Thymus (tissue), 14 donors: ENCODE measurements around the gene FAM229B. TPM values are rescaled to one million over a fixed set of nuclear protein-coding genes. Genes with fewer than 3 reads are reported as not detected.

Source experiments
- DNase-seq, 9 donors: peaks; one replicate each; pipeline ENCODE4 v3.0.0-alpha.2; 2013; ENCODE audit warnings: low spot score in 9 of 9, low read depth in 6 of 9, missing footprints in 1 of 9
- H3K27ac ChIP-seq, 2 donors: one replicate each; pipeline ENCODE4 v1.5.1; 2013; ENCODE audit warnings: control low read depth in 1 of 2, low read depth in 1 of 2, low read length in 1 of 2, mild to moderate bottlenecking in 1 of 2, moderate library complexity in 1 of 2
- H3K27me3 ChIP-seq, 2 donors: one replicate each; pipeline ENCODE4 v1.5.1; 2013; ENCODE audit warnings: low read length in 1 of 2; ENCODE audit not compliant: control insufficient read depth in 2 of 2, insufficient read depth in 1 of 2
- H3K36me3 ChIP-seq, 2 donors: one replicate each; pipeline ENCODE4 v1.5.1; 2013; ENCODE audit warnings: low read length in 1 of 2, mild to moderate bottlenecking in 1 of 2, moderate library complexity in 1 of 2; ENCODE audit not compliant: control insufficient read depth in 2 of 2, insufficient read depth in 2 of 2
- H3K4me1 ChIP-seq, 2 donors: one replicate each; pipeline ENCODE4 v1.5.1; 2013; ENCODE audit warnings: low read length in 2 of 2; ENCODE audit not compliant: control insufficient read depth in 2 of 2, insufficient read depth in 2 of 2
- H3K4me3 ChIP-seq, 2 donors: one replicate each; pipeline ENCODE4 v1.5.1; 2013; ENCODE audit warnings: low read length in 2 of 2, control low read depth in 1 of 2, mild to moderate bottlenecking in 1 of 2
- H3K9me3 ChIP-seq, 2 donors: one replicate each; pipeline ENCODE4 v1.5.1; 2013; ENCODE audit warnings: low read length in 1 of 2, mild to moderate bottlenecking in 1 of 2; ENCODE audit not compliant: control insufficient read depth in 2 of 2, insufficient read depth in 1 of 2
- WGBS: extraction: QIAGEN DNeasy Blood & Tissue Kit; methylation state at CpG from one replicate; pipeline ENCODE4 v1.1.7; 2013; 5-methylcytosine and 5-hydroxymethylcytosine counted together
- long read RNA-seq, 10 donors: transcript quantifications; one replicate each; lab custom pipeline, GENCODE V29; 2026
- polyA plus RNA-seq: library from polyadenylated mRNA; stranded (reverse); fragments of 200-250 nt; gene quantifications from one replicate; pipeline ENCODE4 v1.2.3, GENCODE V29; 2013
- total RNA-seq: library from RNA; stranded (reverse); fragments of 120-200 nt; gene quantifications from one replicate; pipeline ENCODE4 v1.2.4, GENCODE V29; 2013
- donor health status: healthy.

Gene FAM229B
- total RNA-seq (20.4 TPM), polyA plus RNA-seq (17.9 TPM)
- long read RNA-seq, donor 1, partial matches to known transcripts: 0 of 2 reads
- long read RNA-seq, donor 1, other reads (novel, unspliced or antisense): 0 of 2 reads
- long read RNA-seq, donor 2: 0 reads
- long read RNA-seq, donor 3, transcript FAM229B-201 (4 exons, 2,543 nt): major isoform, 15 of 15 reads
- long read RNA-seq, donor 3, partial matches to known transcripts: 0 of 15 reads
- long read RNA-seq, donor 3, other reads (novel, unspliced or antisense): 0 of 15 reads
- long read RNA-seq, donor 4, transcript FAM229B-201 (4 exons, 2,543 nt): major isoform, 5 of 5 reads
- long read RNA-seq, donor 4, partial matches to known transcripts: 0 of 5 reads
- long read RNA-seq, donor 4, other reads (novel, unspliced or antisense): 0 of 5 reads
- long read RNA-seq, donor 5, transcript FAM229B-201 (4 exons, 2,543 nt): major isoform, 24 of 24 reads
- long read RNA-seq, donor 5, partial matches to known transcripts: 0 of 24 reads
- long read RNA-seq, donor 5, other reads (novel, unspliced or antisense): 0 of 24 reads
- long read RNA-seq, donor 6, partial matches to known transcripts: 0 of 4 reads
- long read RNA-seq, donor 6, other reads (novel, unspliced or antisense): 0 of 4 reads
- long read RNA-seq, donor 7, transcript FAM229B-201 (4 exons, 2,543 nt): major isoform, 5 of 5 reads
- long read RNA-seq, donor 7, partial matches to known transcripts: 0 of 5 reads
- long read RNA-seq, donor 7, other reads (novel, unspliced or antisense): 0 of 5 reads
- long read RNA-seq, donor 8, transcript FAM229B-201 (4 exons, 2,543 nt): major isoform, 5 of 5 reads
- long read RNA-seq, donor 8, partial matches to known transcripts: 0 of 5 reads
- long read RNA-seq, donor 8, other reads (novel, unspliced or antisense): 0 of 5 reads
- long read RNA-seq, donor 9, transcript FAM229B-201 (4 exons, 2,543 nt): major isoform, 9 of 9 reads
- long read RNA-seq, donor 9, partial matches to known transcripts: 0 of 9 reads
- long read RNA-seq, donor 9, other reads (novel, unspliced or antisense): 0 of 9 reads
- long read RNA-seq, donor 10, transcript FAM229B-201 (4 exons, 2,543 nt): major isoform, 13 of 13 reads
- long read RNA-seq, donor 10, partial matches to known transcripts: 0 of 13 reads
- long read RNA-seq, donor 10, other reads (novel, unspliced or antisense): 0 of 13 reads

DNA sequence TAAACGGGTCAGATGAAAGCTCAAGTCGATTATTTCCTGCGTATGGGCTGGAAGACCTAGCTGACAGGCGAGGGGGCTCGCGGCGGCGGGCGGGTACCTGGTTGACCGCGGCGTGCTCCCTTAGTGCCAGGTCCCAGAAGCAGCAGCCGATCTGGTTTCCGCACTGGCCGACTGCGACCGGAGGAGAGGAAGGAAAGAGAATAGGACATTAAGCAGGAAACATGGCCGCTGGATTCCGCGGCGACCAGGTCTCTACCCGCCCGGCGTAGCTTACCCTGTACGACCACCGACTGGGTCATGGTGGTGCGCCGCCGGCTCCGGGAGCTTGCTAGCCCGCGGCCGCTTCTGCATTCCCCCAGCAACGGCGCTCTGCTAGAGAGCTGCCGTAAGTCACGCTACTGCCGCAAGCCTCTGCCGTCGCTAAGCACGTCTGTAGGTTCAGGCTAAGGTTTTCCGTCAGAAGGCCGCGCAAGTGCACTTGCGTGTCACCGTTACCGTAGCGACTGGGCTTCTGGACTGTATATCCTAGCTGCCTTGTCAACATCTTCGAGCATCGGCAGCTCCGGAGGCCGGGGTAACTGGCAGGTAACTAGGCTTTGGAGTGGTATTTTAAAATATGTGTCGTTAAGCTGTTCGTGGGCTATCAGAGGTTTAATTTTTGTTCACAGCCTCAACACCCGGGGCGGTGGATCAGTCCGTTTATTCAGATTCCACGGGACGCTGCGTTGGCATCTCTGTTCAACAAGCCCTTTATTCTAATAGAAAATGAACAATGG, at the start of gene FAM229B, which contains the start of gene TUBE1:
FAM229B (plus strand) TSS at position 456 of the 776 bp plus-strand sequence. CDS start 11,693 bp downstream, outside the sequence.
TUBE1 (minus strand) TSS at position 347 of the 776 bp plus-strand sequence; CDS start at position 299, 48 bp downstream.
- WGBS: under 1% methylated on average over 60 of the region's 60 CpGs
- DNase-seq: peak; percentile 80 to 96 (median 89)

GRCh38 chr6:112037783-112038216, 49.6 kb upstream of the FAM229B start:
- H3K36me3 ChIP-seq: no peaks in the 10 kb centered on the region
- H3K27me3 ChIP-seq: no peaks in the 10 kb centered on the region
- H3K4me1 ChIP-seq: peaks cover 6 to 25% of the 10 kb centered on the region in 2 donors
- DNase-seq: no peak
- WGBS: 91% methylated on average over 8 of the region's 8 CpGs
- H3K4me3 ChIP-seq: no peak overlapping the region
- H3K27ac ChIP-seq: no peak overlapping the region
- no peaks in the 10 kb centered on the region for H3K9me3 ChIP-seq

More for the DNA sequence above, at the start of gene FAM229B, which contains the start of gene TUBE1:
- H3K27ac ChIP-seq: peak within 1 kb of the TSS; percentile 26 to 73
- H3K4me1 ChIP-seq: peaks cover 0 to 3% of the 10 kb centered on the region in 2 donors
- H3K27me3 ChIP-seq: no peaks in the 10 kb centered on the region
- peaks cover 0 to 5% of the 10 kb centered on the region in 2 donors for H3K36me3 ChIP-seq
- H3K4me3 ChIP-seq: peak within 1 kb of the TSS; percentile 69 to 86
- H3K9me3 ChIP-seq: no peaks in the 10 kb centered on the region

GRCh38 chr6:112038268-112038667, 49.1 kb upstream of the FAM229B start:
- DNase-seq: no peak
- Histone ChIP-seq H3K9me3 (no peaks in the 10 kb centered on the region), H3K27me3 (no peaks in the 10 kb centered on the region), H3K4me1 (peaks cover 6 to 25% of the 10 kb centered on the region in 2 donors), H3K36me3 (no peaks in the 10 kb centered on the region), H3K27ac (no peak overlapping the region), H3K4me3 (no peak overlapping the region)
- WGBS: 98% methylated on average over 5 of the region's 5 CpGs

GRCh38 chr6:112038756-112039430, 48.5 kb upstream of the FAM229B start:
- 98% methylated on average over 15 of the region's 15 CpGs for WGBS

DNA sequence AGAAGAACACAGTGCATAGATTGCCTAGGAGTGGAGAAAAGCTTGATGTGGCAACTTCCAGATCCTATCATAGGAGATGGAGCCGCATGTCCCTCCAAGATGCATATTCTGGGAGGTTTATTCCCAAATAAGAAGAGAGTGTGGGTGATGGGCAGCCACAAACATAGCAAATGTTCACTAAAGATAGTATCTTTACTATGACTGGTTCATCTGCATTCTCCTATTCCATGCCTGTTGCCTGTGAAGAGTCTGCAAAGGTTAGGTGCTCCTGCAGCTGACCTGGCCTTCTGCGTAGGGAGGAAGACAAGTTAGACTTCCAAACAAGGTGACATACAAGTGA, 48.0 kb upstream of the FAM229B start:
- no peaks in the 10 kb centered on the region for H3K9me3 ChIP-seq
- H3K36me3 ChIP-seq: no peaks in the 10 kb centered on the region
- H3K4me3 ChIP-seq: no peak overlapping the region
- H3K27ac ChIP-seq: no peak overlapping the region
- H3K27me3 ChIP-seq: no peaks in the 10 kb centered on the region
- peaks cover 0 to 14% of the 10 kb centered on the region in 2 donors for H3K4me1 ChIP-seq
- 98% methylated on average over 2 of the region's 2 CpGs for WGBS
- no peak for DNase-seq

More at GRCh38 chr6:112038756-112039430, 48.5 kb upstream of the FAM229B start:
- H3K27me3 ChIP-seq: no peaks in the 10 kb centered on the region
- H3K9me3 ChIP-seq: no peaks in the 10 kb centered on the region
- H3K4me3 ChIP-seq: no peak overlapping the region
- H3K4me1 ChIP-seq: peaks cover 2 to 20% of the 10 kb centered on the region in 2 donors
- no peak for DNase-seq
- no peak overlapping the region for H3K27ac ChIP-seq
- H3K36me3 ChIP-seq: no peaks in the 10 kb centered on the region

GRCh38 chr6:112040956-112041355, 46.4 kb upstream of the FAM229B start:
- WGBS: 52% methylated on average over 1 of the region's 1 CpG
- Histone ChIP-seq H3K9me3 (no peaks in the 10 kb centered on the region), H3K27me3 (no peaks in the 10 kb centered on the region), H3K27ac (no peak overlapping the region), H3K36me3 (no peaks in the 10 kb centered on the region), H3K4me3 (no peak overlapping the region), H3K4me1 (peaks cover 0 to 8% of the 10 kb centered on the region in 2 donors)
- no peak for DNase-seq

DNA sequence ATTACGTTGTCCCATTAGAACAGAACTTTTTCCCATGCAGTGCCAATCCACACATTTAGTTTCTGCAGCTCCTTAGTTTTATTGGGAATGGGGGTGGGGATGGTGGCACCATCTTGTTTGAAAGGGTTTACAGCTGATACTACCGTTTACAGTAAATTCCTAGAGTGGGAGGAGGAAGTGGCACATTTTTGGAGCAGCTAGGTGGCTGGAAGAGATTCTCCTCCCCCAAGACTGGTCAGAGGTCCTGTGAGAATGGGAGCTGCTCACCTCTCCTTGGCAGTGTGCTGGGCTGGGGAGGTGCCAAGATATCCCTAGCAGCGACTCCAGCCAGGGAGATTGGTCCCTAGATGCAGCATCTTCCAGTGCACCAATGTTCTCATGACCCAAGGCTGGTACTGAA, 45.9 kb upstream of the FAM229B start:
- H3K9me3 ChIP-seq: no peaks in the 10 kb centered on the region
- H3K27me3 ChIP-seq: no peaks in the 10 kb centered on the region
- H3K36me3 ChIP-seq: no peaks in the 10 kb centered on the region
- H3K27ac ChIP-seq: no peak overlapping the region
- WGBS: 94% methylated on average over 3 of the region's 3 CpGs
- peaks cover 0 to 8% of the 10 kb centered on the region in 2 donors for H3K4me1 ChIP-seq
- no peak for DNase-seq
- H3K4me3 ChIP-seq: no peak overlapping the region
